HepG2 (cell line): ENCODE measurements around the gene PPM1G. TPM values are rescaled to one million over a fixed set of nuclear protein-coding genes. Genes with fewer than 3 reads are reported as not detected.

Experiments
- ARHGAP35 ChIP-seq: sonication (generic); formaldehyde crosslinking; IDR thresholded peaks from 2 replicates; pipeline ENCODE4 v1.9.0; 2022; ENCODE audit warnings: mild to moderate bottlenecking, inconsistent platforms, moderate library complexity, missing genetic modification reagents, borderline replicate concordance
- ARNT2 ChIP-seq: sonication (generic); formaldehyde crosslinking; IDR thresholded peaks from 2 replicates; pipeline ENCODE4 v1.8.0; 2022; ENCODE audit warnings: mild to moderate bottlenecking, low read depth, missing genetic modification reagents, moderate library complexity
- EED ChIP-seq: sonication (generic); formaldehyde crosslinking; IDR thresholded peaks from 2 replicates; pipeline ENCODE4 v1.5.0; 2020; ENCODE audit warnings: mild to moderate bottlenecking, missing genetic modification reagents
- HES4 ChIP-seq: sonication (generic); formaldehyde crosslinking; IDR thresholded peaks from 2 replicates; pipeline ENCODE4 v1.9.0; 2021; ENCODE audit warnings: mild to moderate bottlenecking, missing genetic modification reagents, borderline replicate concordance
- KLF6 ChIP-seq: IDR thresholded peaks from 2 replicates; pipeline ENCODE4 v1.8.0; 2016; ENCODE audit warnings: missing biosample characterization, missing genetic modification reagents
- MEIS2 ChIP-seq: sonication (generic); formaldehyde crosslinking; IDR thresholded peaks from 2 replicates; pipeline ENCODE4 v1.9.0; 2021; ENCODE audit warnings: mild to moderate bottlenecking, missing genetic modification reagents
- MIER3 ChIP-seq: IDR thresholded peaks from 2 replicates; pipeline ENCODE4 v1.6.1; 2016; ENCODE audit warnings: missing compliant biosample characterization, borderline replicate concordance
- NFIB ChIP-seq: sonication (generic); formaldehyde crosslinking; IDR thresholded peaks from 2 replicates; pipeline ENCODE4 v1.9.0; 2021; ENCODE audit warnings: missing genetic modification reagents, mild to moderate bottlenecking, borderline replicate concordance
- SNAI1 ChIP-seq: sonication (generic); formaldehyde crosslinking; IDR thresholded peaks from 2 replicates; pipeline ENCODE4 v1.5.0; 2020; ENCODE audit warnings: mild to moderate bottlenecking, missing genetic modification reagents, borderline replicate concordance
- SP5 ChIP-seq: IDR thresholded peaks from 2 replicates; pipeline ENCODE4 v1.6.1; 2016; ENCODE audit warnings: low read depth, borderline replicate concordance
- STAT5B ChIP-seq: sonication (generic); formaldehyde crosslinking; IDR thresholded peaks from 2 replicates; pipeline ENCODE4 v1.4.0; 2020; ENCODE audit warnings: missing genetic modification reagents
- YEATS2 ChIP-seq: sonication (generic); formaldehyde crosslinking; IDR thresholded peaks from 2 replicates; pipeline ENCODE4 v1.4.0; 2020; ENCODE audit warnings: missing genetic modification reagents, borderline replicate concordance
- ZBTB42 ChIP-seq: sonication (generic); formaldehyde crosslinking; IDR thresholded peaks from 2 replicates; pipeline ENCODE4 v1.5.0; 2020; ENCODE audit warnings: mild to moderate bottlenecking, missing genetic modification reagents
- ZBTB7A ChIP-seq: sonication (generic); formaldehyde crosslinking; IDR thresholded peaks from 2 replicates; pipeline ENCODE4 v1.8.0; 2022; ENCODE audit warnings: mild to moderate bottlenecking, missing genetic modification reagents
- ZNF446 ChIP-seq: sonication (generic); formaldehyde crosslinking; IDR thresholded peaks from 2 replicates; pipeline ENCODE4 v1.5.0; 2020; ENCODE audit warnings: mild to moderate bottlenecking, missing genetic modification reagents
- ZSCAN29 ChIP-seq: sonication (generic); formaldehyde crosslinking; conservative IDR thresholded peaks from 2 replicates; pipeline ENCODE4 v1.4.0; 2020; ENCODE audit warnings: mild to moderate bottlenecking, missing genetic modification reagents
- polyA plus RNA-seq, 8 experiments: library from polyadenylated mRNA; depleted of rRNA in 3 of 8; stranded (reverse) in 7 of 8; unstranded in 1 of 8; fragments of >200 nt; fragmentation: Illumina TruSeq in 4 of 8; extraction: Trizol in 4 of 8; gene quantifications; 2 replicates each; pipeline versions ENCODE4 v1.2.1 to v1.2.3, GENCODE V29; 2011 to 2016; ENCODE audit warnings: low read depth in 4 of 8, missing spikeins in 1 of 8, mixed read lengths in 1 of 8; ENCODE audit not compliant: insufficient read depth in 1 of 8
- total RNA-seq, 5 experiments: library from RNA; depleted of rRNA; stranded (reverse); fragments of >200 nt; fragmentation: Illumina TruSeq; extraction: Trizol; gene quantifications; 2 replicates each; pipeline ENCODE4 v1.2.3, GENCODE V29; 2016; ENCODE audit warnings: low read depth in 1 of 5
- TF ChIP-seq, protein P1 (sequence below), 2 experiments: sonication (generic) in 1 of 2; formaldehyde crosslinking in 1 of 2; IDR thresholded peaks; 2 replicates each; pipeline versions ENCODE4 v1.6.1 to v1.9.0; 2014 to 2022; ENCODE audit warnings: antibody characterized with exemption in 1 of 2, borderline replicate concordance in 1 of 2, inconsistent platforms in 1 of 2, low read depth in 1 of 2, missing genetic modification reagents in 1 of 2
- TF ChIP-seq, protein P2 (sequence below): sonication (generic); formaldehyde crosslinking; IDR thresholded peaks from 2 replicates; pipeline ENCODE4 v1.8.0; 2022; ENCODE audit warnings: missing genetic modification reagents, mild to moderate bottlenecking, inconsistent platforms, borderline replicate concordance
- TF ChIP-seq, protein P3 (sequence below): sonication (generic); formaldehyde crosslinking; IDR thresholded peaks from 2 replicates; pipeline ENCODE4 v1.4.0; 2020; ENCODE audit warnings: missing genetic modification reagents, low read depth, mild to moderate bottlenecking, borderline replicate concordance
- TF ChIP-seq, protein P4 (sequence below): sonication (generic); formaldehyde crosslinking; IDR thresholded peaks from 2 replicates; pipeline ENCODE4 v1.5.0; 2020; ENCODE audit warnings: mild to moderate bottlenecking, low read depth, missing genetic modification reagents, borderline replicate concordance

The PPM1G gene
- total and polyA plus RNA-seq, 2 of the 13 experiments (the other 11 are each of a cell fraction or from before 2014, with no cell fraction given): 58.2 to 213 TPM

DNA sequence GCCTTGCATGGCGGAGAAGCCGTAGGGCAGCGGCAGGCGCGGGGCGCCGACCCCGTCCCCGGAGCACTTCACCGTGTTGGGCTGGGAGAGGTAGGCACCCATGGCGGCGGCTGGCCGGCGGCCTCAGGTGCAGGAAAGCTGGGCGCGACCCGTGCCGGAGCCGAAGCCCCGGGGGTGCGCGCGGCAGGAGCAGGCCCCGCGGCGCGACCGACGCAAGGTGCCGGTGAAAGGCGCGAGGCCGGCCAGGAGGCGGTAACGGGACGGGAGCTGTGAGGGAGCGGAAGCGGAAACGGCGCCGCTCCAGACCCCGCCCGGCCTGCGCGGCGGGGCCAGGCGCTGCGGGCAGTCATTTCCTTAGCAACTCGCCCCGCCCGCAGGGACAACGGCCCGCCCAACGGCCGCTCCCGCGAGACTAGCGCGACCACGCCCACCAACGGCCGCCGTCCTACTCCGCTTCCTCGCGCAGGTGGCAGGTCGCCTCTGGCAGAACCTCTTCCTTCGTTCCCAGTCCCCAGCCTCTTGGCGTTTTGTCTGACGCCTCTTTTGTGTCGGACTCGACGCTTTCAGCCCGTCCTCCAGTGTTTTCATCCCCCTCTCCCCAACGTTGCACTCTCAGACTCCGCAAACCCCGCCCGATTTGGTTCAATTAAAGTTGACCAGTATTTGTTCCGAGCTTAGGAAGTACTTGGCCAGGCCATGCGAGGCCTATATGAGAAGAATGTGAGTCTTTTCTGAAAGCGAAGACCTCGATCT is at the start of gene PPM1G (continued):
- TF ChIP-seq, protein P1, sequence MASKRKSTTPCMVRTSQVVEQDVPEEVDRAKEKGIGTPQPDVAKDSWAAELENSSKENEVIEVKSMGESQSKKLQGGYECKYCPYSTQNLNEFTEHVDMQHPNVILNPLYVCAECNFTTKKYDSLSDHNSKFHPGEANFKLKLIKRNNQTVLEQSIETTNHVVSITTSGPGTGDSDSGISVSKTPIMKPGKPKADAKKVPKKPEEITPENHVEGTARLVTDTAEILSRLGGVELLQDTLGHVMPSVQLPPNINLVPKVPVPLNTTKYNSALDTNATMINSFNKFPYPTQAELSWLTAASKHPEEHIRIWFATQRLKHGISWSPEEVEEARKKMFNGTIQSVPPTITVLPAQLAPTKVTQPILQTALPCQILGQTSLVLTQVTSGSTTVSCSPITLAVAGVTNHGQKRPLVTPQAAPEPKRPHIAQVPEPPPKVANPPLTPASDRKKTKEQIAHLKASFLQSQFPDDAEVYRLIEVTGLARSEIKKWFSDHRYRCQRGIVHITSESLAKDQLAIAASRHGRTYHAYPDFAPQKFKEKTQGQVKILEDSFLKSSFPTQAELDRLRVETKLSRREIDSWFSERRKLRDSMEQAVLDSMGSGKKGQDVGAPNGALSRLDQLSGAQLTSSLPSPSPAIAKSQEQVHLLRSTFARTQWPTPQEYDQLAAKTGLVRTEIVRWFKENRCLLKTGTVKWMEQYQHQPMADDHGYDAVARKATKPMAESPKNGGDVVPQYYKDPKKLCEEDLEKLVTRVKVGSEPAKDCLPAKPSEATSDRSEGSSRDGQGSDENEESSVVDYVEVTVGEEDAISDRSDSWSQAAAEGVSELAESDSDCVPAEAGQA (IDR thresholded peaks at IDR 0.05; ENCODE audit: low read depth): peak; percentile 52; the same call in 1 of the 2 replicates
- TF ChIP-seq, protein P1 (CRISPR knock-in tag; IDR thresholded peaks at IDR 0.05; ENCODE audit: borderline replicate concordance): peak; percentile 92
- TF ChIP-seq, protein P2, sequence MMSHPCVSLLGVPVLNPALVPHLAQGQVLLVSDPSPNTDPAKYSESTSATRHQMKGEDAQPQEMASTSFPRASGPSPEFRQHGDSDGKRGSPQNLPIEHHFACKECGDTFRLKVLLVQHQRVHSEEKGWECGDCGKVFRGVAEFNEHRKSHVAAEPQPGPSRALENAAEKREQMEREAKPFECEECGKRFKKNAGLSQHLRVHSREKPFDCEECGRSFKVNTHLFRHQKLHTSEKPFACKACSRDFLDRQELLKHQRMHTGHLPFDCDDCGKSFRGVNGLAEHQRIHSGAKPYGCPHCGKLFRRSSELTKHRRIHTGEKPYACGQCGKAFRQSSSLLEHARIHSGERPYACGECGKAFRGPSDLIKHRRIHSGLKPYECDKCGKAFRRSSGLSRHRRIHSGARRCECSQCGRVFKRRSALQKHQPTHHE (CRISPR knock-in tag): peak; percentile 97
- TF ChIP-seq HES4 (CRISPR knock-in tag): peak; percentile 75
- no peak for TF ChIP-seq NFIB (CRISPR knock-in tag)
- TF ChIP-seq MIER3 (CRISPR knock-in tag): peak; percentile 51; the same call in 1 of the 2 replicates
- TF ChIP-seq ZSCAN29 (CRISPR knock-in tag): peak; percentile 87; the same call in 1 of the 2 replicates
- TF ChIP-seq STAT5B (CRISPR knock-in tag): no peak
- TF ChIP-seq ZBTB7A (CRISPR knock-in tag): 0 out of 2 replicates have a peak, but pooled peaks have one; percentile 58
- TF ChIP-seq, protein P3, sequence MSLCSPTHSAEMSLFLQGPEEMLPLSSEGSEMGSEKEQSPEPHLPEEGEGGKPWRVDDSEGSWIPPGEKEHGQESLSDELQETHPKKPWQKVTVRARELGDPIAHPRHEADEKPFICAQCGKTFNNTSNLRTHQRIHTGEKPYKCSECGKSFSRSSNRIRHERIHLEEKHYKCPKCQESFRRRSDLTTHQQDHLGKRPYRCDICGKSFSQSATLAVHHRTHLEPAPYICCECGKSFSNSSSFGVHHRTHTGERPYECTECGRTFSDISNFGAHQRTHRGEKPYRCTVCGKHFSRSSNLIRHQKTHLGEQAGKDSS: peak; percentile 87; the same call in 1 of the 2 replicates
- TF ChIP-seq ZNF446 (CRISPR knock-in tag): peak; percentile 94; the same call in 1 of the 2 replicates
- peak; percentile 94; the same call in 1 of the 2 replicates for TF ChIP-seq YEATS2 (CRISPR knock-in tag)
- peak; percentile 86 for TF ChIP-seq KLF6
- TF ChIP-seq, protein P4, sequence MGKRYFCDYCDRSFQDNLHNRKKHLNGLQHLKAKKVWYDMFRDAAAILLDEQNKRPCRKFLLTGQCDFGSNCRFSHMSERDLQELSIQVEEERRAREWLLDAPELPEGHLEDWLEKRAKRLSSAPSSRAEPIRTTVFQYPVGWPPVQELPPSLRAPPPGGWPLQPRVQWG (CRISPR knock-in tag): no peak
- TF ChIP-seq ARNT2 (CRISPR knock-in tag): peak; percentile 98
- peak; percentile 36; the same call in 1 of the 2 replicates for TF ChIP-seq ARHGAP35 (CRISPR knock-in tag)
- TF ChIP-seq SP5 (CRISPR knock-in tag): peak; percentile 96
- TF ChIP-seq MEIS2 (CRISPR knock-in tag): peak; percentile 83; the same call in 1 of the 2 replicates
- TF ChIP-seq EED (CRISPR knock-in tag): no peak
- no peak for TF ChIP-seq ZBTB42 (CRISPR knock-in tag)
- TF ChIP-seq SNAI1 (CRISPR knock-in tag): peak; percentile 88; the same call in 1 of the 2 replicates
